ENCODE data around the gene PITPNC1.
"Not testable (repeated sequence)": the region's sequence is repeated elsewhere in the genome, so short reads cannot be mapped to it uniquely, and the experiment has no call there.

Gene PITPNC1

GRCh38 chr17:67467500-67468455 lies 90.7 kb downstream of the PITPNC1 start:
- peak; percentile 57 for DNase-seq (ENCODE audit: low spot score)
- TF ChIP-seq CTCF (IDR thresholded peaks at IDR 0.05; ENCODE audit: borderline replicate concordance, control extremely low read depth, extremely low read depth, insufficient read depth, missing control alignments), result no peak
- in situ Hi-C loops (cut with MboI; ENCODE audit: low sequenced_read_pairs, unreplicated experiment), result loop anchor here (5.0 kb wide), 1 partner anchor 80 kb away; no protein-coding TSS in a partner anchor

- in situ Hi-C loops (cut with MboI; ENCODE audit: low sequenced_read_pairs, unreplicated experiment), result loop anchor here (5.0 kb wide), 1 partner anchor 82 kb away; no protein-coding TSS in a partner anchor
- DNase-seq (ENCODE audit: low spot score), result no peak
- no peak for TF ChIP-seq CTCF (IDR thresholded peaks at IDR 0.05; ENCODE audit: borderline replicate concordance, control extremely low read depth, extremely low read depth, insufficient read depth, missing control alignments)
Measured at GRCh38 chr17:67469208-67469980, 92.3 kb downstream of the PITPNC1 start.

DNA sequence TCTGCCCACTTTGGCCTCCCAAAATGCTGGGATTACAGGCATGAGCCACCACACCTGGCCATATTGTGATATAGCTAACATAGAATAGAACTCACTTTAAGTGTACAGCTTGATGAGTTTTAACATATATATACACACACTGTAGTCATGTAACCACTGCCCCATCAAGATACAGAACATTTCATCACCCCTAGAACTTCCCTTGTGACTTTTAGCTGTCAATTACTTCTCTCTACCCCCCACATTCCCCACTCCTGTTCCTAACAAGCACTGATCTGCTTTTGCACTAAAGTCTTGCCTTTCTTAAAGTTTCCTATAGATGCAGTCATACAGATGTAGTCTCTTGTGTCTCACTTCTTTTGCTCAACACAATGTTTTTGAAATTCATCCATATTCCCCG lies 93.1 kb downstream of the PITPNC1 start:
- no peak for DNase-seq (ENCODE audit: low spot score)
- no peak for TF ChIP-seq CTCF (IDR thresholded peaks at IDR 0.05; ENCODE audit: borderline replicate concordance, control extremely low read depth, extremely low read depth, insufficient read depth, missing control alignments)
- in situ Hi-C loops (cut with MboI; ENCODE audit: low sequenced_read_pairs, unreplicated experiment), result no loop called here

DNA sequence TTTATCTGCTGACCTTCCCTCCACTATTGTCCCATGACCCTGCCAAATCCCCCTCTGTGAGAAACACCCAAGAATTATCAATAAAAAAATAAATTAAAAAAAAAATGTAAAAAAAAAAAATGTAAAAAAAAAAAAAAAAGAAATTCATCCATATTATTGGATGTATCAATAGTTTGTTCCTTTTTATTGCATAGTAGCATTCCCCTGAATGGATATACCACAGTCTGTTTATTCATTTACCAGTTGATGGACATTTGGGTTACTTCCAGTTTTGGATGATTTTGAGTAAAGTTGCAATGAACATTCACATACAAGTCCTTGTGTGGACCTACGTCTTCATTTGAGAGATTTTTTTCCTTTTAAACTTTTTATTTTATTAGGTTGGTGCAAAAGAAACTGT lies 94.0 kb downstream of the PITPNC1 start:
- in situ Hi-C loops (cut with MboI; ENCODE audit: low sequenced_read_pairs, unreplicated experiment), result no loop called here
- no peak for TF ChIP-seq CTCF (IDR thresholded peaks at IDR 0.05; ENCODE audit: borderline replicate concordance, control extremely low read depth, extremely low read depth, insufficient read depth, missing control alignments)
- DNase-seq (ENCODE audit: low spot score), result no peak

DNA sequence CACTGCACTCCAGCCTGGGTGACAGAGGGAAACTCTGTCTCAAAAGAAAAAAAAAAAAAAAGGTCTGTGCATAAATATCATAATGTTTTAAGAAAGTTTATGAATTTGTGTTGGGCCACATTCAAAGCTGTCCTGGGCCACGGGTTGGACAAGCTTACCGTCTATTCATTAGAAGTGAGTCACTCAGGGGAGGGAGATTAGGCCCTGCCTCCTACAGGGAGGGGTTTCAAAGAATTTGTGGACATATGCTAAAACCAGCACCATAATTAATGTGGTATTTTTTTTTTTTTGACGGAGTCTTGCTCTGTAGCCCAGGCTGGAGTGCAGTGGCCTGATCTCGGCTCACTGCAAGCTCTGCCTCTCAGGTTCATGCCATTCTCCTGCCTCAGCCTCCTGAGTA lies 95.5 kb downstream of the PITPNC1 start:
- in situ Hi-C loops (cut with MboI; ENCODE audit: low sequenced_read_pairs, unreplicated experiment); DNase-seq (ENCODE audit: low spot score): not testable (repeated sequence)

DNA sequence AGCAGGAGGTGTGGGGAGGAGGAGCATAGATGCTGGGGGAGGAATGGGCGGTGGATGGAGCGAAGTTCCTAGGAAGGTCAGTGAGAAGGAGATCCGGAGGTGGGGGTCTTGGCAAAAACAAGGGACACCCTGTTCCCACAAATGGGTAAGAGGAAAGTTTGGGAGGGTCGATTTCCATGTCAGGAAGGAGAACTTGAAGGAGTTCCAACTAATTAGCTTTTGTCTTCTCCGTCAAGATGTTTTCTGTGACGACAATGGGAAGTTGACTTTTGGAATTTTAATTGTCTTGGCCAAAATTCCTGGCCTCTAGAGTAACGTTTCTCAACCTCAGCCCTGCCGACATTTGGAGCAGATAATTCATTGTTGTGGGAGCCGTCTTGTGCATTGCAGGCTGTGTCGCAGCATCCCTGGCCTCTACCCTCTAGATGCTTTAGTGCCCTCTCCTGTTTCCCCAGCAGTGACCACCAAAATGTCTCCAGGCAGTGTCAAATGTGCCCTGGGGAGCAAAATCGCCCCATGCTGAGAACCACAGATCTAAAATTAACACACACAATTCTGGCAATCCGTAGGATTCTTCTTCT lies 97.1 kb downstream of the PITPNC1 start:
- DNase-seq (ENCODE audit: low spot score), result no peak
- in situ Hi-C loops (cut with MboI; ENCODE audit: low sequenced_read_pairs, unreplicated experiment), result no loop called here
- no peak for TF ChIP-seq CTCF (IDR thresholded peaks at IDR 0.05; ENCODE audit: borderline replicate concordance, control extremely low read depth, extremely low read depth, insufficient read depth, missing control alignments)
